HG03565 (cell line): Measurements from ENCODE around the gene PEF1.

Experiments used
- ATAC-seq: cut with Tn5 transposase; IDR thresholded peaks from one replicate; pipeline ENCODE4 v1.9.1; 2021; ENCODE audit warnings: mild to moderate bottlenecking, moderate library complexity; ENCODE audit not compliant: unreplicated experiment

Gene PEF1

GRCh38 chr1:31633117-31633516 is 11.6 kb downstream of the PEF1 start:
- ATAC-seq: no peak

- no peak for ATAC-seq
Measured at GRCh38 chr1:31632649-31633048, 12.0 kb downstream of the PEF1 start.

- no peak for ATAC-seq
Measured at GRCh38 chr1:31628931-31629556, 15.6 kb downstream of the PEF1 start.

GRCh38 chr1:31627930-31628559 is 16.6 kb downstream of the PEF1 start:
- ATAC-seq: no peak

- no peak for ATAC-seq
Measured at GRCh38 chr1:31627301-31627929, 17.3 kb downstream of the PEF1 start.

GRCh38 chr1:31626223-31627207 is 18.2 kb downstream of the PEF1 start:
- ATAC-seq: no peak

- ATAC-seq: no peak
Measured at GRCh38 chr1:31625561-31626222, 19.0 kb downstream of the PEF1 start.

- ATAC-seq: no peak
Measured at GRCh38 chr1:31624731-31625514, 19.8 kb downstream of the PEF1 start.

- no peak for ATAC-seq
Measured at GRCh38 chr1:31624309-31624708, 20.4 kb downstream of the PEF1 start.

- ATAC-seq: no peak
Measured at GRCh38 chr1:31623365-31623764, 21.3 kb downstream of the PEF1 start.

- no peak for ATAC-seq
Measured at GRCh38 chr1:31621847-31622730, 22.6 kb downstream of the PEF1 start.

- no peak for ATAC-seq
Measured at GRCh38 chr1:31621498-31621820, 23.2 kb downstream of the PEF1 start.

GRCh38 chr1:31620631-31621497 is 23.8 kb downstream of the PEF1 start:
- no peak for ATAC-seq

GRCh38 chr1:31618916-31619846 is 25.5 kb downstream of the PEF1 start:
- no peak for ATAC-seq

- ATAC-seq: no peak
Measured at GRCh38 chr1:31617916-31618746, 26.5 kb downstream of the PEF1 start.

GRCh38 chr1:31617218-31617915 is 27.3 kb downstream of the PEF1 start, which contains the start of gene HCRTR1:
Gene HCRTR1 (plus strand): TSS chr1:31617689. CDS start chr1:31619193, 1,504 bp downstream.
- ATAC-seq: no peak
